NCI-H1417 treated with DMSO at 0.1 percent for 48 hours (cell line): ENCODE data around the gene EFS.

Experiments
- DNase-seq: peaks from one replicate; lab custom pipeline; 2025; lab: John Stamatoyannopoulos, UW

EFS gene

DNA sequence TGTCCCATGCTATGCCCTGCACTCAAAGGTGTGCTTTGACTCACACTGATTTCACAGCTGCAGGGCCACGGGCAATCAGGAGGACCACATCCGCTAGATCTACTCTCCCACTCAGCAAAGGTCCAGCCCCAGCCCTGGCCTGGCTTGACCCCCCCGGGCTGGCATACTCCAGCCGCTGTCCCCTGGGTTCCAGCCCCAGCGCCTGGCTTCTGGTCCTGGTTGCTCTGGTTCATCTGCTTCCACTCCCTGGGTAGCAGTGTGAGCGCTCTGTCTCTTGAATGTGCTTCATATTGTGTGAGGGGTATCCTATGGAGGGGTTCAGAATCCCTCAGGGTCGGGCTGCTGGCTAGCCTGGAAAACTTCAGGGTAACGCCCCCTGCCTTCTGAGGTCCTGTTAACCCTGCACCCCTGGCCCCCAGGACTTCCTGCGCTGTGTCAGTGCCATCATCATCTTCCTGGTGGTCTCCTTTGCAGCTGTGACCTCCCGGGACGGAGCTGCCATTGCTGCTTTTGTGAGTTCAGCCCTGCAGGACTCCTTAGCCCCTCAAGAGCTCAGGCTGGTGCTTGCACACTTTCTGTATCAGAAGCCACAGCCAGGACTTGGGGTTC lies 13.7 kb upstream of the EFS start:
- DNase-seq = no peak

DNA sequence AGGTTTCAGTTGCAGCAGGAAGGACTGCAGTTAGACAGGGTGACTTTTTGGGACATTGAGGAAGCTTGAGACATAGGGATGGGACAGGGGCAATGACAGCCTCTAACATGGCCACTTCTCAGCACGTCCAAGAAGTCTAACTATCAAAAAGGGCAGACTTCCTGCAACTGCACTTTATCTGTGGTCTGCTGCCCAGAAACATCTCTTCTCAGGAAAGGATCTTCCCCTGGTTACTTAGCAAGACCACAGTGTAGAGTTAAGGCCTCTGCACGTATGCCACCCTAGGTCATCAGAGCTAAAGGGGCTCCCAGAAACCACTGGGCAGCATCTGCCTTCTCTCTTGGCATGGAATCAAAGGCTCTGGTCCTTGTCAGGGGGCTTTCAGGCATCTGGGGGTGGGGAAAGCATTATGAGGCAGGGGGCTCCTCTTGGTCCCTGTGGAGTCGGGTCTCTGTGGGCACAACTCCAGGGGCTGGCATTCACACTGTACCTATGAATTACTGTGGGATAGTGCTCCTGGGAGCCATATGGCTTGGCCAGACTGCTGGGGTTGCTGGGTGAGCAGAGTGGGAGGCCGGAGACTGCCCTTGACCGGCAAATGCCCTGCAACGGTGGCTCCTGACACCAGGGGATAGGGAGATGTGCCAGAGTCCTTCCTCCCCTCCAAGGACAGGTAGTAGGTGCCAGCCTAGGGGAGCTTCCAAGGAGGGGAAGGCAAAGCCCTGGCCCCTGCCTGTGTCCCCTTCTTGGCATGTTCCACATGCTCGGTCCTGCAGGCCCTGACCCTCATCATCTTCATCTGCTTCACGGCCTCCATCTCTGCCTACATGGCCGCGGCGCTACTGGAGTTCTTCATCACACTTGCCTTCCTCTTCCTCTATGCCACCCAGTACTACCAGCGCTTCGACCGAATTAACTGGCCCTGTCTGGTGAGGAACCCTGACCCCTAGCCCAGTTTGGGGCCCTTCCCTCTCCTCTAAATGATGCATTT lies 12.9 kb upstream of the EFS start:
- DNase-seq = no peak

DNA sequence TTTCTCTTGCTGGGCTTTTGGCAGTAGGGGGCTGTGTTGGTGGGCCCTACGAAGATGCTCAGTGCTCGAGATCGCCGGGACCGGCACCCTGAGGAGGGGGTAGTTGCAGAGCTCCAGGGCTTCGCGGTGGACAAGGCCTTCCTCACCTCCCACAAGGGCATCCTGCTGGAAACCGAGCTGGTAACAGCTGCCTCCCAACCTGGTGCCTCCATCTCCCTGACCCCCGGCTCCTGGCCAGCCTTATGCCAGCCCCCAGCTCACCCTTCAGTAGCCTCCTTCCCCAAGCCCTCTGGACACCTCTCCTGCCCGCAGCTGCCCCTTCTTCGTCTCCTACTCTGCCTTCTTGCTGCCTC lies 12.2 kb upstream of the EFS start:
- DNase-seq = no peak

DNA sequence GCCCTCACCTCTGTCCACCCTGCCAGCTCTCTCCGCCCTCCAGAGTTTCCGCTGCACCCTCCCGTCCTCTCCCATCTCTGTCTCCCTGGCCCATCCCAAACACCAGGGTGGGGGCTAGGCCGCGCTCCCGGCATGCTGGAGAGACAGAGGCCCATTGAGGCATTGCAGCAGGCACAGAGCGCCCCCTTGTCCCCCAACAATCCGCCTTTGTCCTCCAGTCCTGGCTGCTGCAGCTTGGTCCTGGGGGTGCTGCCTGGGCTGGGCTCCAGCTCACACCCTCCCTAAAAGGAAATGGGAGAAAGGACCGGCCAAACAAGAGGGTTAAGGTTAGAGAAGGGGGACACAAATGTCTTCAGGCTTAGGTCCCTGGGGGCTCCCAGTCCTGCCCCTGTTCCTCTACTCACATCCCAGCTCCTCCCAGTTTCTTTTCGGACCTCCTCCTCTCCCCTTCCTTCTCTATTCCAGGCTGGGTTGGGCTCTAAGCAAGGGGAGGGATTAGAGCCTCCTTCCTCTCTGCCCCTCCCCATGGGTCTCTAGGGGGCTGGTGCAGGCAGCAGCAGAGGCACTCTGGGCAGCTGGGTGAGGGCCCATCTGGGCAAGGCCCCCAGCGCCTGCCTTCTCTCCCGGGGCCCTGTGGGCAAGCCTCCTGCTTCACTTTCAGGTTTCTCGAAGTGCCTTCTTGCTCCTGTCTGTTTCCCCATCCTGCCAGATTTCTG lies 11.7 kb upstream of the EFS start, which contains the start of gene CMTM5:
Gene CMTM5 (plus strand): TSS at position 565 of the 716 bp plus-strand sequence. CDS start 206 bp downstream, outside the sequence.
- DNase-seq = no peak

DNA sequence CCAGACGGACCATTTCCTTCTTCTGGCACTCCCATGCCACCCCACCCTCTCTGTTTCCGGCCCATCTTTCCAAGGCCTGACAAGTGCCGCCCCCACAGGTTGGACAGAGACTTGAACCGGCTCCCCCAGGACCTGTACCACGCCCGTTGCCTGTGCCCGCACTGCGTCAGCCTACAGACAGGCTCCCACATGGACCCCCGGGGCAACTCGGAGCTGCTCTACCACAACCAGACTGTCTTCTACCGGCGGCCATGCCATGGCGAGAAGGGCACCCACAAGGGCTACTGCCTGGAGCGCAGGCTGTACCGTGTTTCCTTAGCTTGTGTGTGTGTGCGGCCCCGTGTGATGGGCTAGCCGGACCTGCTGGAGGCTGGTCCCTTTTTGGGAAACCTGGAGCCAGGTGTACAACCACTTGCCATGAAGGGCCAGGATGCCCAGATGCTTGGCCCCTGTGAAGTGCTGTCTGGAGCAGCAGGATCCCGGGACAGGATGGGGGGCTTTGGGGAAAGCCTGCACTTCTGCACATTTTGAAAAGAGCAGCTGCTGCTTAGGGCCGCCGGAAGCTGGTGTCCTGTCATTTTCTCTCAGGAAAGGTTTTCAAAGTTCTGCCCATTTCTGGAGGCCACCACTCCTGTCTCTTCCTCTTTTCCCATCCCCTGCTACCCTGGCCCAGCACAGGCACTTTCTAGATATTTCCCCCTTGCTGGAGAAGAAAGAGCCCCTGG lies 10.7 kb upstream of the EFS start:
- no peak for DNase-seq

DNA sequence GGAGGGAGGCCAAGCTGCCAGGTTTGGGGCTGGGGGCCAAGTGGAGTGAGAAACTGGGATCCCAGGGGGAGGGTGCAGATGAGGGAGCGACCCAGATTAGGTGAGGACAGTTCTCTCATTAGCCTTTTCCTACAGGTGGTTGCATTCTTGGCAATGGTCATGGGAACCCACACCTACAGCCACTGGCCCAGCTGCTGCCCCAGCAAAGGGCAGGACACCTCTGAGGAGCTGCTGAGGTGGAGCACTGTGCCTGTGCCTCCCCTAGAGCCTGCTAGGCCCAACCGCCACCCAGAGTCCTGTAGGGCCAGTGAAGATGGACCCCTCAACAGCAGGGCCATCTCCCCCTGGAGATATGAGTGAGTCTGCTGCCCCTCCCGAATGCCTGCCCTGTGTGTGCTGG lies 8.1 kb upstream of the EFS start:
- DNase-seq = no peak

DNA sequence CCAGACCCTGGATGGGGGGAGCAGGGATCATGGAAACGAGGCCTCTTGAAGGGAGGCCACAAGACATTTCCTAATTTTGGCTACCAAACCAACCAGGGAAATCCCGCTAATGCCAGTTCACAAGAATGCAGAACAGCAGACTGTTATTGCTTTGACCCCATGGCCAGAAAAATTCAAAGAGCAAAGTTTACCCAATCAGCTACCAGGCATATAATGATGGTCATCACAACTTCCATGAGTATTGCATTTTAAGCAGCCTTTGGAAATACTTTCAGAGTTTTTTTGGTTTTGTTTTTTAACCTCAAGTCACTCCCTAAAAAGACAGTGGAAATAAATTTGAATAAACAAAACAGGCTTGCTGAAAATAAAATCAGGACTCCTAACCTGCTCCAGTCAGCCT lies 7.5 kb upstream of the EFS start, which contains the start of gene IL25:
Gene IL25 (plus strand): TSS at position 301 of the 400 bp plus-strand sequence.
- no peak for DNase-seq

DNA sequence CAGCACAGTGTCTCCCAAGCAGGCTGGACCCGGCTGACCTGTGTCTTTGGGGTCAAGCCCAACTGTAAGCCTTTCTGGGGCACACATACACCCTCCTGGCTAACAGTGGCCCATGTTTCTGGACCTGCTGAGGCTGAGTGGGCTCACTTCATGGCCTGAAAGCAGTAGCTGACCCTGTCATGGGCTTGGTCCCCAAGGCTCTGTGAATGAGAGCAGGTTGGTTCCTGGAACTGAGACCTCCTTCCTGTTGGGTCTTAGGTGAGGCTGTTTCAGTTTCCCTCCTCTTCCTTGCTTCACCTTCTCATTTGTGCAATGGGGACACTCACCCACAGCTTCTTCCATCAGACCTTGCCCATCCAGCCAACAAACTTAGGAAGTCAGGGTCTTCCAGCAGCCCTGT lies 6.9 kb upstream of the EFS start:
- no peak for DNase-seq

DNA sequence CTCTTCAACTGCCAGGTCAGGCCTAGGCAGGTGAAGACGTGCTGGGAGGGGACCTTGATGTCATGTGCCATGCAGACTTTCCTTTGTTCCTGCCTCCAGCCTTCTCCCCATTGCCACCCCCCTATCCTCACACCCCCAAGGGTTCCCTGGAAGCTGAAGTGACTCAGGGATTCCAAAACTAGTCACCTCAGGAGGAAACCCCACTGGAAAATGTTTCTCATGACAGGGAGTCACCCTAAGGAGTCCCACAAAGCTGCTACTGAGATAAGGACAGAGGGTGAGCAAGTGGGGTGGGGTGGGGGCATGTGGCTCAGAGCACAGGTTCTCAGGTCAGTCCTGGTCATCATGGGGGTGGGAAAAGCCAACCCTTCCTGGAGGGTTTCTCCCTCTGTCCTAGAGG lies 5.2 kb upstream of the EFS start:
- DNase-seq = no peak

DNA sequence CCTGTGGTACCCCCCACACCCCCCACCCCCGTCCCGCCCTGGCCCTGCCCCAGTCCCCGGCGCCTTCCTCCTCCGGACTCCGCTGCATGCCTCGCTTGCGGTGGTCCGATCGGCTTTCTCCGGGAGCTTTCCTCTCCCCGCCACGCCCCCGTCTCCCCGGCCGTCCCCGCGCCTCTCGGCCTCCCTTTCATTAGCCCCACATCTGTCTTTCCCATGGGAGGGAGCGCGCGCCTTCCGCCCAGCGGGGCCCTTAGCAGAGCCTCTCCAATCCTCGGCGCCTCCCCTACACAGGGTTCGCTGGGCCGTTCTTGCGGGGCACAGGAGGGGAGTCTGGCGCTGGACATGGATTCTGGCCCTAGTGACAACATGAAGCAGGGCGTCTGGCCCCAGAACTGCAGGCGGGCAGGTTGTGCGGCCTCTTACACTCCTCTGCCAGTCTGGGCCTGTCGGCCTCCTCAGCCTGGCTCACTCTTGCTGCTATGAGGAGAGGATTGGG lies 1.5 kb upstream of the EFS start:
- DNase-seq = no peak

DNA sequence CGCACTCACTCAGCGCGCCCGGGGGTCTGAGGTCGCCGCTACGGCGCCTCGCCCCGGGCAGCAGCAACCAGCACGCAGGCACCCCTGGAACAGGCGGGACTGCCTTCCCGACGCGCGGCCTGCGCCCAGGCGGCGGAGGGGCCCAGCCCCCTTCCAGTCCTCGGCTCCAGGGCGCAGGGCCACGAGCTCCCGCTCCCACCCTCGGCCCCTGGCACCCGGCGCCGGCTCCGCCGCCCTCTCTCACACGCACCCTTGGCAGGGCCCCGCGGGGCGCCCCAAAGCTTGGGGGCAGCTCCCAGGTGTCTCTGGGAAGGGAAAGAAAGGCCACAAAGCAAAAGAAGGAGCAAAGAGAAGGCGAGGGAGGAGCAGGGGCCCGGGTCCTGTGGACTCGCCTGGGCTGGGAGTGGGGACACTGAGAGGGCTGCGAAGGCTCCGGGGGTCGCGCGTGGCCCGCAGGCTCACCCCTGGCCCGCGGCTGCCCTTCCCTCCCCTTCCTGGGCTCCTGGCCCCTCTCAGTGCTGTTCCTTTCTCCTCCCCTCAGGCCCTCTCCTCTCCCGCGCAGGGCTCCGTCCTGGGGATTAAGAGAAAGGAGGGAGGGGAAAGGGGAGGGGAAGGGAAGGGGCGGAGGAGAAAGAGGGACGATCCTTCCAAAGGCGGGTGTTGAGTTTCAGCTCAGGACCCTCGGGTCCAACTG lies 907 bp upstream of the EFS start:
- DNase-seq = no peak

DNA sequence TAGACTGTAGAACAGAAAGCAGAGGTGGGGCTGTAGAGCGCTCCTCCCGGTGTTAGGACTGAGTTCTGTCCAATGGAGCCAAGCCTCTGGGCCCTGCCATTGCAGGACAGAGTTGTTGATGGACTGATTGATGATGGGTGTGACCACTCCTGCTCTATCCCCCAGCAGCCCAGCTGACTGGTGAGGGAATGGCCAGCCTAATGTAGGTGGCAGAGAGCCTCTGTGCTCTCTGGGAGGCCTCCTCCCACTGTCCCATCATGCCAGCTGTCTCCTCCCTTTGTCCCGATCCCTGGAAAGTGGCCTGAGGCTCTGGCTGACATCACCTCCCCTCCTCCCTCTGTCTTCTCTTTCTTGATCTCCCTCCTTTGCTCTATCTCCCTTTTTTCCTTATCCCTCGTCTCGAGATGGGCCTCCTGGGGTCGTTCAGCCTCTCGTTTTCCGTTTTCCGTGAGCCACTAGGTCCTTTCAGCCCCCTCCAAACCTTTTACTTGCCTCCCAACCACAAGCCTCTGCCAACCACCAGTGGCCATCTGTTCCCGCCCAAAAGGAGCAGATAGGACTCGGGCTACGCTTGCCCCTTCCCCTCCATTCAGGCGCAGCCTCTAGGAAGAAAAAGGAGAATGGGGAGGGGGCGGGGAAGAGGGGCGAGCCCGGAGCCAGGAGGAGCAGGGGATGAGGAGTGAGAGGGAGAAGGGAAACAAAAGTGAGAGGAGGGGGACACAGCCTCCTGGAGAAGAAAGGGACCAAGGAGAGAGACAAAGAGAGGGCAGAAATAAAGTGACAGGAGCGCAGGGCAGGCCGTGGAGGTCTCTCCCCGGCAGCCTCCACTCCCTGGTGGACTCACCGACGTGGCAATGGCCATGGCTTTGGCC lies 572 bp downstream of the EFS start:
- no peak for DNase-seq

DNA sequence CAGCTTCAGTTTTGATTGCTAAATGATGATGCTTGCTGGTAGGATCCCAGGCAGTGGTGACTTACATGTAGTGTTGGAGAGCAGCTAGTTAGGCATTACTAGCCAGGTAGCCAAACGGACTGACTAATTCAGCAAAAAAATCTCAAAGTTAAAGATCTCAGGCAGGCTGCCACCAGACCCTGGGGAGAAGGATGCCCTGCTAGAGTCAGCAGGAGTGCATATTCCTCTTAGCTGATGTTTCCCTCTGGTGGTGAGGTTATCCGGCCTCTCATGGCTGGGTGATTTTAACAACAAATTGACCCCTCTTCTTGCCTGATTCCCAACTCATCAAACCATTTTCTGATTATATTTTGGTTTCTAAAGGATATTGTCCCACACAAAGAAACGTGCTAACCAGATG lies 2.8 kb downstream of the EFS start:
- no peak for DNase-seq

DNA sequence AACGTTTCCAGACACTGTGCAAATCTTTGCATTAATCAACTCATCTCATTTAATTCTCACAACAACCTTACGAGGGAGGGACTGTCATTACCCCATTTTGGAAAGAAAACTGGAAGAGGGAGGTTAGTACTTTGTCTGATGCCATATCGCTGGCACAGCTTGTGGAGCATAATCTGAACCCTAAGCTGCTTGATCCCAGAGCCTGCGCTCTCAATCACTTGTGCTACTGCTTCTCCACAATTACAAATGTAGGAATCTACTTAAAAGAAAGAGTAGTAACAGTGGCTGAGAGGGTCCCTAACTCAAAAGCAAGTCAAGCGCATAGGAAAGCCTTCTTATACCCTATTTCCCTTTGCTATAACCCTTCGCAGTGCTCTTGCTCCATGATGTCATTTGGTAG lies 3.2 kb downstream of the EFS start:
- no peak for DNase-seq

DNA sequence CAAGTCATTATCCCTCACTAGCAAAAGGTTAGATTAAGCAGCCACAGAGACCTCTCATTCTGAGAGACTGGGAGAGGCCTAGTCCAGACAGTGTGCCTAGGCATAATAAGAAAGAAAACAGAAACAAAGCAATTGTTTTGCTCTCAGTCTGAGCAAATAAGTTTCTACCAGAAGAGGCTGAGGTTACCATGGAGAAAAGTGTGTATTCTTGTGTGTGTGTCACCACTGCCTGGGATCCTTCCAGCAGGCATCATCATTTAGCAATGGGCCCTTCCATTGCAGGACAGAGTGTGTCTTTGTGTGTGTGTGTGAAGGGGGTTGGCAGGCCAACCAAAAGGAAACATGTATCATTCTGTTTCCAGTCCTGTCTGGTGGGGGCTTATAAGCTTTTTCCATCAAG lies 3.7 kb downstream of the EFS start:
- no peak for DNase-seq

DNA sequence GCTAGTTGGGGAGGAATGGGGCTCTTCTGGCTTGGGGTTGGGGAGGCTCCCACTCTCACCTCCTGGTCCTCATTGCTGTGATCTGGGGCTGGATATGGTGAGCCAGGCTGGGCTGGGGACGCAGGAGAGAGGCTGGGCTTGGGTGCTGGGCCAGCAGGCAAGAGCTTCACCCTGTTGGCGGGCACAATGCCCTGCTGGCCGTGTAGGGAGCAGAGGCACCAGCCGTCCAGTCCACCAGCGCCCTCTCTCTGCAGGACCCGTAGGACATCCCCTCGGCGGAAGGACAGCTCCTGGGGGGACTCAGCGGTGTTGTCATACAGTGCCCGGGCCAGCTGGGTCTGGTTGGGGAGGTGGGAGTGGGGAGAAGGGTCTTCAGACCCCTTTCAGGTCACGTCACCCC lies 4.5 kb downstream of the EFS start:
- no peak for DNase-seq

DNA sequence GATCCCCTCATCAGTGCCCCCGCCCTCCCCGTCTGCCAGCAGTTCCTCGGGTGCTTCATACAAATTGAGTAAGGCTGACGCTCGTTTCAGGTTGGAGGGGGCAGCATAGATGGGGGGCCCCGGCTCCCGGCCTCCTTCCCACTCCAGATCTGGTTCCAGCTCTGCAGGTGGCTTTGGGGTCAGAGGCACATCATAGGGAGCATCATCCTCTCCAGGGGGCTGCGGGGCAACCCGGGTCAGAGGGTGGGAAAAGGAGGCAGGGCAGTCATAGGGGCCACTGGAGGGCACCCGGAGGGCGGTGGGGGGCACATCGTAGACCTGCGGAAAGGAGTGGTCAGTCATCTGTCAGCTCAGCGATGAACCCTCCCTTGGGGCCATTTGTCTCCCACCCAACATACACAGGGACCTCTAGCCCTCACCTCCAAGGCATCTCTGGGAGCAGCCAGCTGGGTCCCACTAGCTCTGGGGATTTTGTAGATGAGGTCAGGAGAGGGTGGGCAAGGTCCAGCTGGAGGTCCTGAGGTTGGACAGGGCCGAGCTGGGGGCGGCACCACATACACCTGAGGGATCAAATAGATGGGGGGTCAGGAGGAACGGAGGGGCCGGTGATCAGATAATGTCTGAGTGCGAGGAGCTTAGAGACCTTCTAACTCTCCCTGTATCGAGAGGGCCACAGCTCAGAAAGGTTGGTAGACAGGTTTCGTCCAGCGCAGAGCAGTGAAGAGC lies 5.1 kb downstream of the EFS start:
- no peak for DNase-seq

DNA sequence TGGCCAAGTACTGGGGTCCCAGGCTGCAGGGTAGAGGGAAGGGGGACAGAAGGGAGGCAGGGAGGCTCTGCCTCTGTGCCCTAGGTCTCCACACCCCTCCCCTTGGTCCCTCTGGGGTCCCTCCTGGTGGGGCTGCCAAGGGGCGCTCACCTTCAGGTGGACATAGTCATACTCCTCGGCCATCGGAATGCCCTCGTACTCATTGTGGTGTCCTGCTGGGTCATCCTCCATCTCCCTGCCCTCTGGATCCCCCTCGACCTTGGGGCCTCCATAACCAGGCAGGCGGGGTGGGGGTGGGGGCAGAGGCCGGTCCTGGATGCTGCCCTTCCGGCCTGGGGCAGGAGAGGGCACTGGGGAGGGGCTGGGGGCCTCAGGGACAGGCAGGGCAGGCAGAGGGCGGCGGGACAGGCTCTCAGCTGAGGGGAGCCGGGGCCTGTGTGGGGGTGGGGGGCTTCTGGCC lies 5.8 kb downstream of the EFS start:
- no peak for DNase-seq

DNA sequence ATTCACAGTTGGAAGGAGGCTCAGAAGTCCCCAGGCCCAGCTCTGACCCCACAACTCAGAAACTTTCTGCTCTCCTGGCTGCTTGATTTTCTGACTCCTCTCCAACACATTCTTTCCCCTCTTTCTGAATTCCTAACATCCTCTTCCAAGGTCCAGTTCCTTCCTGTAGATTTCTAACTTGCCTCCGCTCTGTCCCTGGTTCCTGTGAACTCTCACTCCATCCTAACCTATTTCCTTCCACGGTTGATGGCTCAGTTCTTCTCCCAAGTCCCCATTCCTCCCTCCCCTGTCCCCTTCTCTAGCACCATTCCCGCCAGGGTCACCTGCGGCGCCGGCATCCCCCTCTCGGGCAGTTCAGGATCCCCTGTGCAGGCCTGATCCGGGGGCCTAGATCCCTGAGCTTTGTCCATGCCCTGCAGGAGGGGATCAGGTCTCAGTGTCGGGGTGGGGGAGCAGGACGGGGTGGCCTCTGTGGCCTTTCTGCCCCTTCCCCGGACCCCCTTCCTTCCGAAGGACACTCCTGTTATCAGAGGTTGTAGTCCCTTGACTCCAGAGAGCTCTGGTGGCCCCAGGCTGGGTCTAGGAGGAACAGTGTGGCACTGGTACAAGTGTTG lies 6.3 kb downstream of the EFS start:
- DNase-seq = no peak
